Stimulated activated CD4-positive, alpha-beta T cell treated with anti-CD3 and anti-CD28 coated beads, Interleukin-1b, Interleukin-23, amount 100 ng/mL, for 4 hours (primary cell): ENCODE data around the gene ZNF722.
"Not testable (repeated sequence)": the region's sequence is repeated elsewhere in the genome, so short reads cannot be mapped to it uniquely, and the experiment has no call there.

Source experiments
- DNase-seq, 2 donors: peaks; one replicate each; pipeline ENCODE4 v3.0.0-alpha.2; 2020; ENCODE audit warnings: low read depth in 2 of 2

Gene ZNF722

GRCh38 chr7:63998549-63998948, at the start of gene ZNF722:
Gene ZNF722, plus strand, starts transcription at chr7:63998849. Its CDS starts 113 bp downstream, at chr7:63998962.
- no peak for DNase-seq

DNA sequence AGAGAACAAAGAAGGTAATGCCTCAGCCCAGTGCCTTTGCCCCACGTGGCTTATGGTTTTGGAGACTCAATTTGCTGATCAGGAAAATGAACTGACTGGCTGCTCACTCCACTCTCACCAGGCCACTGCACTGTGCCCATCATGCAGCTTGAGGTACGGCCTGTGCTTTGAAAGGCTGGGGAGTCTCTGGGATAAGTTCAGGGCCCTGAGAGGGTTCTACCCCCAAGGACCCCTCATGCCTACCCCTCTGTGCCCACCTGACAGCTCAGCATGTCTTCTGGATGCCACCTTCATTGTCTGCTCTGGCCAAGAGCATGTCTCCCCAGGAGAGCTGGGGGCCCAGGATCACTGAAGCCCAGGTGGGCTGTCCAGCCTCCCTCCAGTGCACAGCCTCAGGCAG, 45.5 kb upstream of the ZNF722 start:
- no peak for DNase-seq

DNA sequence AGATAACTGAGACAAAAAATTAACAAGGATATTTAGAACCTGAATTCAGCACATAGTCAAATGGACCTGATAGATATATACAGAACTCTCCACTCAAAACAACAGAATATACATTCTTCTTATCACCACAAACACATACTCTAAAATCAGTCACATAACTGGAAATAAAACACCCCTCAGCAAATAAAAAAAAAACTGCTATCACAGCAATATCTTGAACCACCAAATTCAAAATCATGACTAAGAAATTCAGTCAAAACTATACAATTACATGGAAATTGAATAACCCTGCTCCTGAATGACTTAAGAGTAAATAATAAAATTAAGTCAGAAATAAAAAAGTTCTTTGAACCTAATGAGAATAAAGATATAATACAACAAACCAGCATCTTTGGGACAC, 30.0 kb upstream of the ZNF722 start:
- DNase-seq = no peak

DNA sequence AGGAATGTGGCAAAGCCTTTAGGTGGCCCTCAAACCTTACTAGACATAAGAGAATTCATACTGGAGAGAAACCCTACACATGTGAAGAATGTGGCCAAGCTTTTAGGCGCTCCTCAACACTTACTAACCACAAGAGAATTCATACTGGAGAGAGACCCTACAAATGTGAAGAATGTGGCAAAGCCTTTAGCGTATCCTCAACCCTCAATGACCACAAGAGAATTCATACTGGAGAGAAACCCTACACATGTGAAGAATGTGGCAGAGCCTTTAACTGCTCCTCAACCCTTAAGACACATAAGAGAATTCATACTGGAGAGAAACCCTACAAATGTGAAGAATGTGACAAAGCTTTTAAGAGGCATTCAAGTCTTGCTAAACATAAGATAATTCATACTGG, 16.8 kb downstream of the ZNF722 start:
- DNase-seq = not testable (repeated sequence)

GRCh38 chr7:64035388-64035787, 36.7 kb downstream of the ZNF722 start:
- no peak for DNase-seq

- DNase-seq = no peak
These were observed 38.4 kb downstream of the ZNF722 start for GRCh38 chr7:64037095-64037494.

- DNase-seq = peak in 1 of 2 donors; percentile 3
These were observed 46.8 kb downstream of the ZNF722 start, which contains the start of gene ZNF727 for GRCh38 chr7:64045301-64046040. Gene ZNF727, plus strand, starts transcription at chr7:64045434. Its CDS starts 188 bp downstream, at chr7:64045622.

- no peak for DNase-seq
These were observed 47.4 kb downstream of the ZNF722 start for GRCh38 chr7:64046041-64046389.
